Dendritic cell treated with granulocyte-macrophage colony-stimulating factor and Interleukin-4, amounts not matched to agents 40 ng/mL and 50 ng/mL, for 4 days (primary cell): ENCODE measurements around the gene SAA2.

Source experiments
- H3K27ac Mint-ChIP-seq: one replicate; pipeline ENCODE4 v1.8.0; 2022; ENCODE audit warnings: mild to moderate bottlenecking, mixed read lengths
- H3K27me3 Mint-ChIP-seq: one replicate; pipeline ENCODE4 v1.8.0; 2022; ENCODE audit warnings: mild to moderate bottlenecking, mixed read lengths
- H3K36me3 Mint-ChIP-seq: one replicate; pipeline ENCODE4 v1.8.0; 2022; ENCODE audit warnings: low read depth, mixed read lengths
- H3K4me1 Mint-ChIP-seq: one replicate; pipeline ENCODE4 v1.8.0; 2022; ENCODE audit warnings: low read depth, mixed read lengths
- H3K4me3 Mint-ChIP-seq: one replicate; pipeline ENCODE4 v1.8.0; 2022; ENCODE audit warnings: mild to moderate bottlenecking, moderate library complexity, mixed read lengths
- H3K9me3 Mint-ChIP-seq: one replicate; pipeline ENCODE4 v1.8.0; 2022; ENCODE audit warnings: mixed read lengths
- intact Hi-C: fragments of 100-400 bp; cut with micrococcal nuclease; formaldehyde crosslinking; loops from one replicate; pipeline ENCODE4 v1.15.0; 2022

The SAA2 gene

DNA sequence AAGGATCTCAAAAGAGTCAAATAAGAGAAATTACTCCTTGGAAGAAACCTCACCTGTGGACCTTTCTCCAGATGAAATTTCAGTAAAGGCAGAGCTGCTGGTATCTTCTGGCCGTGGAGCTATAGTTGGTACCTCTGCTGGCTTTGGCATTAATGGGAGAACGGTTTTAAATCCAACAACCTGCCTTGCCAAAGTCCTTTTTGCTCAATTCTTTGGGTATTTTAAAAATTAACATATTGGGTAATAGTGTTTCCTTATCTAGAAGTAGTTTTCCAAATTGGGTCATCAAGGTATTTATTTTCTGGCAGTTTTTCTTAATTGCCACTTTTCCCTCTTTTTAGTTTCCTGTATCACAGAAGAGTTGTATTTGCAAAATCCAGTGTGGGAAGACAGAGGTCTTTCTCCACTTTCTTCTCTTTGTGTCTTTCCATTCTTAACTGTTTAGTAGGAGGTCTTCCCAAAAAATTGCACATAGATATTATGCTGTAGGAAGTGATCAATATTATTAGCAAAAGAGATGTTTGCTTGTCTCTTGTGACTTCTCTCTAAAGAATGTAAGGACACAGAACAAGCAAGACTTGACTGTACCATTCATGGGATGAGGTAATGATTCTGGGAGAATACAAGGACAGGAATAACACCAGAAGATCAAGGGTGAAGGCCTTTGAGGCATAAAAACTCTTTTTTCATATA is 11.7 kb downstream of the SAA2 start, which contains the start of gene SAA4:
Gene SAA4 (minus strand): TSS at position 139 of the 693 bp plus-strand sequence. CDS start 876 bp downstream, outside the sequence.
- H3K27ac Mint-ChIP-seq, result no peak within 1 kb of the TSS
- intact Hi-C loops, result no loop called here
- H3K4me3 Mint-ChIP-seq, result no peak within 1 kb of the TSS
- H3K36me3 Mint-ChIP-seq, result no peaks in the 10 kb centered on the region
- H3K27me3 Mint-ChIP-seq, result peaks cover 41% of the 10 kb centered on the region
- H3K4me1 Mint-ChIP-seq, result no peaks in the 10 kb centered on the region
- H3K9me3 Mint-ChIP-seq, result no peaks in the 10 kb centered on the region

DNA sequence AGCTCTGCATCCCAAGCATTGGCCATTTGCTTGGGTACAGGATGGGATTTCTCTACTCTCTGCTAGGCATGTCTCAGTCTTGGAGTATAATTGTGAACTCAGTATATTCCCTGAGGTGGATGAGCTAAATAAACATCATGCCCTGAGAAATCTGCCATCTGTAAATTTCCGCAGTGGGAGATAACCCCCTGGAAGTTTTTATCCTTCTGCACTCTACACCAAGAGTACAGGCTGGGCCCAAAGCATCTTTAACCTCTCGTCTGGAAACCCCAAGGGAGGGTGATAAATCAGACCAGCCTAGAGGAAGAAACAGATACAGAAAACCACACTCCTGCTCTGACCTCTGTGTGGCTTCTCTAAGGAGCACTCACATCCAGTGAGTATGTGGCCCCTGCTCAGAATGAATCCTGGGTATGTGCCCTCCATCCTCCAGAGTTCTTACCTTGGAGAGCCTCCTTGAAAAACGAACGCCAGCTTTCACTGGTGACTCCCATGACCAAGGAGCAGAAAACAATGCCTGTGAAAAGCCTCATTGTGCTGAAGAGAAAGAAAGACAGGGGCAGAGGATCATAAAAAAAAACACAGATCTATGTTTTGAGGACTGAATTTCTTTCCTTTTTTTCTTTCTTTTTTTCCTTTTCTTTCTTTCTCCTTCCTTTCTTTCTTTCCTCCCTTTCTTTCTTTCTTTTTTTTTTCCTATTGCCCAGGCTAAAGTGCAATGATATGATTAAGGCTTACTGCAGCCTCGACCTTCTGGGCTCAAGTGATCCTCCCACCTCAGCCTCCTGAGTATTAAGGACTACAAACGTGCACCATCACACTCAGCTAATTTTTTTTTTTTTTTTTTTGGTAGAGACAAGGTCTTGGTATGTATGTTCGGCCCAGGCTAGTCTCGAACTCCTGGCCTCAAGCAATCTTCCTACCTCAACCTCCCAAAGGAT is 12.8 kb downstream of the SAA2 start:
- Mint-ChIP-seq H3K9me3 (no peaks in the 10 kb centered on the region), H3K4me3 (no peak overlapping the region), H3K36me3 (no peaks in the 10 kb centered on the region), H3K4me1 (no peaks in the 10 kb centered on the region), H3K27me3 (peaks cover 38% of the 10 kb centered on the region), H3K27ac (no peak overlapping the region)
- intact Hi-C loops, result no loop called here

DNA sequence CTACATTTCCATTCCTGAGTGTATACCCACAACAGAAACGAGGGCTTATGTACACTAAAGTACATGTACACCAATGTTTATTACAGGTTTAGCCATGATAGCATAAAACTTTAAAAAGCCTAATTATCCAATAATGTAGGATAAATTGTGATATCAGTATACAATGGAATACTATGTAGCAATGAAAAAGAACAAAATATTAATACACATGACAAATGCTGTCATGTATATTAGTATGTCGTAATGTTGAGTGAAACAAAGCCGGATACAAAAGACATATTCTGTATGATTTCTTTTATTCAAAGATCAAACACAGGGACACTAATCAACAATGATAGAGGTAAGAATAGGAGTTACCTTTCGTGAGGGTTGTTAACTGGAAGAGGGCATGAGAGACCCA is 14.6 kb downstream of the SAA2 start:
- H3K4me1 Mint-ChIP-seq, result peaks cover 8% of the 10 kb centered on the region
- no peaks in the 10 kb centered on the region for H3K9me3 Mint-ChIP-seq
- no peak overlapping the region for H3K27ac Mint-ChIP-seq
- H3K36me3 Mint-ChIP-seq, result no peaks in the 10 kb centered on the region
- no peak overlapping the region for H3K4me3 Mint-ChIP-seq
- peaks cover 29% of the 10 kb centered on the region for H3K27me3 Mint-ChIP-seq
- intact Hi-C loops, result no loop called here

DNA sequence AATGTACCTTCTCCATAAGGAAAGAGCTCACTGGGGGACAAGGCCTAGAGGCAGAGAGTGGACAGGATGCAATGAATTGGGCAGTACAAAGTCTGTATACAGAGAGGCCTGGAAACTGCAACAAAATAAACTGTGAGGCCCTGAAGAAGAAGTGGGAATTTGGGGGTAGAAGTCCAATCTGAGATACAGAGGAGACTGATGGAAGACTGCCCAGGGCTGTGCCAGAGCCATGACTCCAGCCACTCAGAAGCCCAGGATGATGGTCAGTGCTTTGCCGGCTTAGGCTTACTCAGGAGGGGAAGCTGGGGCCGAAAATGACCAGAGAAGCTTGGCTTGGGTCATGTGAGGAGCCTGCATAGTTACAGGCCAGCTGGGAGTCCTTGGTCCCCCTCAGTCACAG is 17.6 kb downstream of the SAA2 start:
- H3K36me3 Mint-ChIP-seq, result no peaks in the 10 kb centered on the region
- H3K9me3 Mint-ChIP-seq, result no peaks in the 10 kb centered on the region
- no peak overlapping the region for H3K4me3 Mint-ChIP-seq
- intact Hi-C loops, result no loop called here
- H3K27me3 Mint-ChIP-seq, result peaks cover 13% of the 10 kb centered on the region
- no peak overlapping the region for H3K27ac Mint-ChIP-seq
- peaks cover 10% of the 10 kb centered on the region for H3K4me1 Mint-ChIP-seq

DNA sequence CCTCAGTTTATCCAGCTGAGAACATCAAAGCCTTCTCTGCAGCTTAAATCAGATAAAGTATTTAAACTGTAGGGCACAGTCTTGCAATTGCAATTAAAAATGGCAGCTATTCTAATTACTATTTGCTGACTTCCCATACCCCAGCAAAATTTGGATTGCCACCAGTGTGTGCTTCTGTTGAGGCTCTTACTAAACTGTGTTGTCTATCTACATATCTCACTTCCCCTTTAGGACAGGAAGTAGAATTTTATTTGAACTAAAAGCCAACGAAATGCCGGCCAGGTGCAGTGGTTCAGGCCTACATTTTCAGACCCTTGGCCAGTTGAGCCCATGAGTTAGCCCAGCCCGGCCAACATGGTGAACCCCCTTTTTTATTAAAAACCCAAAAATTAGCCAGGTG is 19.0 kb downstream of the SAA2 start:
- Mint-ChIP-seq H3K27ac (no peak overlapping the region), H3K36me3 (no peaks in the 10 kb centered on the region), H3K4me1 (peaks cover 10% of the 10 kb centered on the region), H3K9me3 (no peaks in the 10 kb centered on the region), H3K4me3 (no peak overlapping the region), H3K27me3 (peaks cover 5% of the 10 kb centered on the region)
- intact Hi-C loops, result no loop called here

DNA sequence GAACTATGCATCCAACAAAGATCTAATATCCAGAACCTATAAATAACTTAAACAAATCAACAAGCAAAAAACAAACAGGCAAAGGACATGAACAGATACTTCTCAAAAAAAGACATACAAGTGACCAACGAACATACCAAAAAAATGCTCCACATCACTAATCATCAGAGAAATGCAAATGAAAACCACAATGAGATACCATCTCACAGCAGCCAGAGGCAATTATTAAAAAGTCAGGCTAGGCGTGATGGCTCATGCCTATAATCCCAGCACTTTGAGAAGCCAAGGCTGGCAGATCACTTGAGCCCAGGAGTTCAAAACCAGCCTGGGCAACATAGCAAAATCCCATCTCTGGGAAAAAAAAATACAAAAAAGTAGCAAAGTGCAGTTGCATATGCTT is 22.6 kb downstream of the SAA2 start:
- no peak overlapping the region for H3K27ac Mint-ChIP-seq
- no peaks in the 10 kb centered on the region for H3K9me3 Mint-ChIP-seq
- H3K36me3 Mint-ChIP-seq, result no peaks in the 10 kb centered on the region
- H3K27me3 Mint-ChIP-seq, result peaks cover 4% of the 10 kb centered on the region
- H3K4me1 Mint-ChIP-seq, result peaks cover 15% of the 10 kb centered on the region
- H3K4me3 Mint-ChIP-seq, result no peak overlapping the region
- intact Hi-C loops, result no loop called here

DNA sequence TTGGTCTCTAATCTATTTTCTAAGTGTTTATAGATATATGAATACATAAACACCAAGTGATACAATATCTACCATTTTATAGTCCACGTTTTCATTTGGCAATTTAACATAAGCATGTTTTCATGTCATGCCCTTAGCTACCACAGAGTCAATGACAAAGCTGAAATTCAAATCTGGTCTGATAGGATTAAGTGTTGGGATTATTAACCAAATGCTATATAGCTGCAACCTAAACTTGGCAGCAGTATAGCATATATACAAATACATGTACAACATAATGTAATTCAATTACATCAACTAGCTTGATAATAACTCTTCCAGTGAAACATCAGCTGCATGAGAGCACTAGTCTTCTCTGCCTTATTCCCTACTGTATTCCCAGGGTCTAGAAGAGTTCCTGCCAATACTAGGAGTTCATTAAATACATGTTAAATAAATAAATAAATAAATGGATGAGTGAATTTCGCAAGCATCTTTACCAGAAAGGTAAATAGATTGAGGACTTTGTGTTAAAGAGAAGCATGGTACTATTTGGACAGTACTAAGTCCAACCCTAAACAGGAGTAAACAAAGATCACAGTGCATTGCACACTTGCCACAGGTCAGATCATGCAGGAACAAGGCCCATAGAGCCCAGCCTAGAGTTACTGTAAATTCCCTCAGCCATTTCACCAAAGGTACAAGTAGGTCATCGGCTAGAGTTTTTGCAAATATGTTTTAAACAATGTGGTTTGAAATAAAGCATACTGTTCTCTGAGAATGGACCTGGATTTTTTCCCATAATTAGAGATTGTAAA is 24.7 kb downstream of the SAA2 start:
- Mint-ChIP-seq H3K27ac (no peak overlapping the region), H3K9me3 (no peaks in the 10 kb centered on the region), H3K27me3 (peaks cover 8% of the 10 kb centered on the region), H3K36me3 (no peaks in the 10 kb centered on the region), H3K4me1 (peaks cover 6% of the 10 kb centered on the region), H3K4me3 (no peak overlapping the region)
- intact Hi-C loops, result no loop called here

DNA sequence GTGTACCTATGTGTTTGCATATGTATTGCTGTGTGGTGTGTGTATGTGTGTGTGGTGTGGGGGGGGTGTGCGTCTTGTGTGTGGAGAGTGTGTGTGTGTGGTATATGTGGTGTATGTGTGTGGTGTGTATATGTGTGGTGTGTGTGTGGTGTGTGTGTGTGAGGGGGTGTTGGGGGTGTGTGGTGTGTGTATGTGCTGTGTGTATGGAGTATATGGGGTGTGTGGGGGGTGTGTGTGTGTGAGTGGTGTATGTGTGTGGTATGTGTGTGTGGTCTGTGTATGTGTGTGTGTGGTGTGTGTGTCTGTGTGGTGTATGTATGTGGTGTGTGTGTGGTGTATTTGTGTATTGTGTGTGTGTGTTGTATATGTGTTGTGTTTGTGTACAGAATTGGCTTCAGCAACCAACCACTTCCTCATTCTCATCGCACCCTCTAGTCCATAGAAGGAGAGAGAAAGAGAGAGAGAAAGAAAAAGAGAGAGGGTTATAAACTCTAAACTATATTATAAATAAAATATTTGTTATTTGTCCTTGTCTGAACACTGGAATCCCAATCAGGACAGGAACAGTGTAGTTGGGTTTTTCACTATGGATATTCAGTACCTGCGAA is 25.6 kb downstream of the SAA2 start:
- Mint-ChIP-seq H3K36me3 (no peaks in the 10 kb centered on the region), H3K27me3 (peaks cover 10% of the 10 kb centered on the region), H3K9me3 (no peaks in the 10 kb centered on the region), H3K4me1 (peaks cover 4% of the 10 kb centered on the region), H3K27ac (no peak overlapping the region), H3K4me3 (no peak overlapping the region)
- intact Hi-C loops, result no loop called here

DNA sequence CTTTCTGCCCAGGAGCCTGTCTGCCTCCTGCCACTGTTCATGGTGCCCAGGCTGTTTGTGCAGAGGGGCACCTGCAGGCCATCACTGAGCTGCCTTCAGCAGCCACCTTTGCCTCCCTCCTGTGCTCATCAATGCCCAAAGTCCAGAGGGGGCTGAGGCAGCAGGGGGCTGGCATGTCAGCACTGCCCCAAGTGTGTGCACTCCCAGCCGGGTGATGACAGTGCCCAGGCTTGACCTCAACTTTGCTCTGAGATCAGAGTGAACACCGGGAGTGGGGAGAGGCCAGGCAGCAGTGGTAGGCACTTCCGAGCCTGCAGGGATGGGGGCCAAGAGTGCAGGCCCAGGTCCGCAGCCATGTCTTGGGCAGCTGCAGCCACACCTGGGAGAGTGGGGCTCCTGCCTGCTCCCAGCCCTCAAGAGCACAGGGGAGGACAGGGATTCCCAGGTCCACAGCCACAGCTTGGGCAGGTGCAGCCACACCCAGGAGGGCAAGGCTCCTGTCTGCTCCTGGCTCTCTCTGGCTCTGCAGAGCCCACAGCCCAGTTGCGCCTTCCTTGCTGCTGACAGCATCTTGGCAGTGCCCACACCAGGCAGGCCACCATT is 27.1 kb downstream of the SAA2 start:
- H3K4me1 Mint-ChIP-seq, result peaks cover 4% of the 10 kb centered on the region
- intact Hi-C loops, result no loop called here
- peaks cover 14% of the 10 kb centered on the region for H3K27me3 Mint-ChIP-seq
- H3K9me3 Mint-ChIP-seq, result no peaks in the 10 kb centered on the region
- H3K36me3 Mint-ChIP-seq, result no peaks in the 10 kb centered on the region
- H3K4me3 Mint-ChIP-seq, result no peak overlapping the region
- H3K27ac Mint-ChIP-seq, result no peak overlapping the region

DNA sequence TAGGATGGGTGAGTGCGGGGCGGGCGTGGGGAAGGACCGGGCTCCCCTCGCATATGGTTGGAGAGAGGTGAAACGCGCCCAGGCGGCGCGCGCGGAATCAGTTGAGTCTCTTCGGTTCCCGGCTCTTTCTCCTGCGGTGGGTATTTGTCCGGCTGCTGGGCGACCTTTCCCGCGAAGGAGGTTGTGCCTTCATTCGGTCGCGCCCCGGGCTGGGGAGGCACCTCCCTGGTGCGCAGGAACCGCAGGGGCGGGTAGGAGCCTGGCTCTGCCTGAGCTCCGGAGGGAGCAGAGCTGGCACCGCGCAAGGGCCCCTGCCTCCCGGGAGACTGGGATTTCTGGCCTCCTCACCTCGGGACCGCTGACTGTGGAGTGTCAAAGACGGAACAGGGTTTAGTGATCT is 39.4 kb downstream of the SAA2 start:
- Mint-ChIP-seq H3K27ac (no peak overlapping the region), H3K9me3 (no peaks in the 10 kb centered on the region), H3K4me3 (no peak overlapping the region), H3K27me3 (peaks cover 59% of the 10 kb centered on the region), H3K36me3 (no peaks in the 10 kb centered on the region), H3K4me1 (no peaks in the 10 kb centered on the region)
- intact Hi-C loops, result no loop called here

DNA sequence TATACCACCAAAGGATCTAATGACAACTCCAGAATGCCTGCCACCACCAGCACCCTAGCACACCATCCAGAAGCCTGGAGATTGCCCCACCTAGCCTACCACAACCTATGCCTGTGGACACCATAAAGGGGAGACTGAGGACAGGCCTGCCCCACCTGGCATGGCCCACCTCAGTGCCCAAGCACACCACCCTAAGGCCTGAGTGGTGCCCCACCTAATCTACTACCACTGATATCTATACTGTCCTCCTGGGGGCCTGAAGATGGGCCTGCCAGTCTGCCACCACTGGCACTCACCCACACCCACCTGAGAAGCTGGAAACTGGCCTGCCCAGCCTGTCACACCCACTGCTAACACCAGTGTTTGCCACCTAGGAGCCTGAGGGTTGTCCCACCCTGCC is 43.7 kb downstream of the SAA2 start:
- no peaks in the 10 kb centered on the region for H3K9me3 Mint-ChIP-seq
- no peaks in the 10 kb centered on the region for H3K4me1 Mint-ChIP-seq
- H3K36me3 Mint-ChIP-seq, result no peaks in the 10 kb centered on the region
- H3K27me3 Mint-ChIP-seq, result peaks cover 53% of the 10 kb centered on the region
- intact Hi-C loops, result no loop called here
- H3K27ac Mint-ChIP-seq, result no peak overlapping the region
- no peak overlapping the region for H3K4me3 Mint-ChIP-seq

DNA sequence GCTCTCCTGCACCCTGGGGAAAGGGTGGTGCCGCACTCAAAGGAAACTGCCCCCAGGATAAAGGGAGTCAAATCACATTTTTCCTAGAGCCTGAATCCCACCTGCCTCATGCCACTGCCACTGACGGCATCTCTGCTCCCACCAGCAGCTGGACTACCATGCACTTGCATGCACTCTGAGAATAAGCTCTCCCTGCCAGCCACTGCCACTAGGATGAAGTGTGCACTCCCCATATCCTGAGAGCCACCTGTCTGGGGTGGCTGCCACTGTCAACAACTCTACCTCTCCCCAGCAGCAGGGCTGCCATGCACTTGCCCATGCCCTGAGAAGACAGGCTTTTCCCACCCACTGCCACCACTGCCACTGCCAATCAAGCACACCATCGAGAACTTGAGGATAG is 44.2 kb downstream of the SAA2 start:
- Mint-ChIP-seq H3K9me3 (no peaks in the 10 kb centered on the region), H3K4me3 (no peak overlapping the region), H3K36me3 (no peaks in the 10 kb centered on the region), H3K4me1 (no peaks in the 10 kb centered on the region), H3K27me3 (peaks cover 47% of the 10 kb centered on the region), H3K27ac (no peak overlapping the region)
- intact Hi-C loops, result no loop called here

DNA sequence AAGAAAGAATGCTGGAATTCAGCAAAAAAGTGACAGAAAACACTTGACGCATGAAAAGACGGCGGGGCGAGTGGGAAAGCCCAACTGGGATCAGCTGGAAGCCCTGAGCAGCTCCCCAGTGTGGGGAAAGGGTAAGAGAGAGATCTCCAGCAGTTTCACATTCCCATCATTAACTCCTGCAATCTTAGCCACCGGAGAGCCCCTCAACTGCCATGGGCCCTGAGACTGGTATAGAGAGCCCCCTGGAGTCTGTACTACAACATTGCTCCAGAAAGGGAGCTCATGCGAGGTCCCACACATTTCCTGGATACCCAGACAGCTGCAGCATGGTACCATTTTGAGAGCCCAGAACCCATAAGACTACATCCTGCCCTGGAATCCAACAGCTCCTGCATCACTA is 44.7 kb downstream of the SAA2 start:
- no peaks in the 10 kb centered on the region for H3K9me3 Mint-ChIP-seq
- H3K27ac Mint-ChIP-seq, result no peak overlapping the region
- no peaks in the 10 kb centered on the region for H3K4me1 Mint-ChIP-seq
- no peaks in the 10 kb centered on the region for H3K36me3 Mint-ChIP-seq
- peaks cover 44% of the 10 kb centered on the region for H3K27me3 Mint-ChIP-seq
- no peak overlapping the region for H3K4me3 Mint-ChIP-seq
- intact Hi-C loops, result loop anchor here (1.0 kb wide), 1 partner anchor 88 kb away; no protein-coding TSS in a partner anchor
